HL-60 (cell line): ENCODE measurements around the gene ZBP1.

Experiments
- DNase-seq, 2 experiments: peaks; one replicate each; pipeline ENCODE4 v3.0.0-alpha.2; 2010 to 2020; ENCODE audit warnings: low read depth in 1 of 2, low spot score in 1 of 2
- H3K27ac ChIP-seq: fragments of 250-450 bp; sonication (Bioruptor Pico); replicated peaks from 2 replicates; pipeline ENCODE4 v1.5.1; 2020; ENCODE audit warnings: mild to moderate bottlenecking, moderate library complexity
- H3K27me3 ChIP-seq: fragments of 250-450 bp; sonication (Bioruptor Pico); 2 replicates; pipeline ENCODE4 v1.5.1; 2021; ENCODE audit warnings: mild to moderate bottlenecking, moderate library complexity; ENCODE audit not compliant: insufficient read depth, poor library complexity, severe bottlenecking
- H3K4me3 ChIP-seq: replicated peaks from 2 replicates; pipeline ENCODE4 v1.5.1; 2011; ENCODE audit warnings: mild to moderate bottlenecking, control low read depth, low read length; ENCODE audit not compliant: insufficient read depth
- CTCF ChIP-seq: IDR thresholded peaks from one replicate; pipeline ENCODE4 v1.5.1; 2011; ENCODE audit warnings: low read length, control low read depth, inconsistent platforms; ENCODE audit not compliant: insufficient read depth
- GABPA ChIP-seq: IDR thresholded peaks from 2 replicates; pipeline ENCODE4 v1.6.1; 2012; ENCODE audit warnings: low read depth
- POLR2AphosphoS5 ChIP-seq: IDR thresholded peaks from 2 replicates; pipeline ENCODE4 v1.6.1; 2012; ENCODE audit warnings: low read depth
- REST ChIP-seq: IDR thresholded peaks from 2 replicates; pipeline ENCODE4 v1.6.1; 2012; ENCODE audit warnings: low read depth; ENCODE audit not compliant: insufficient replicate concordance
- SPI1 ChIP-seq: IDR thresholded peaks from 2 replicates; pipeline ENCODE4 v1.6.1; 2012; ENCODE audit warnings: low read depth, mild to moderate bottlenecking, borderline replicate concordance

The ZBP1 gene

DNA sequence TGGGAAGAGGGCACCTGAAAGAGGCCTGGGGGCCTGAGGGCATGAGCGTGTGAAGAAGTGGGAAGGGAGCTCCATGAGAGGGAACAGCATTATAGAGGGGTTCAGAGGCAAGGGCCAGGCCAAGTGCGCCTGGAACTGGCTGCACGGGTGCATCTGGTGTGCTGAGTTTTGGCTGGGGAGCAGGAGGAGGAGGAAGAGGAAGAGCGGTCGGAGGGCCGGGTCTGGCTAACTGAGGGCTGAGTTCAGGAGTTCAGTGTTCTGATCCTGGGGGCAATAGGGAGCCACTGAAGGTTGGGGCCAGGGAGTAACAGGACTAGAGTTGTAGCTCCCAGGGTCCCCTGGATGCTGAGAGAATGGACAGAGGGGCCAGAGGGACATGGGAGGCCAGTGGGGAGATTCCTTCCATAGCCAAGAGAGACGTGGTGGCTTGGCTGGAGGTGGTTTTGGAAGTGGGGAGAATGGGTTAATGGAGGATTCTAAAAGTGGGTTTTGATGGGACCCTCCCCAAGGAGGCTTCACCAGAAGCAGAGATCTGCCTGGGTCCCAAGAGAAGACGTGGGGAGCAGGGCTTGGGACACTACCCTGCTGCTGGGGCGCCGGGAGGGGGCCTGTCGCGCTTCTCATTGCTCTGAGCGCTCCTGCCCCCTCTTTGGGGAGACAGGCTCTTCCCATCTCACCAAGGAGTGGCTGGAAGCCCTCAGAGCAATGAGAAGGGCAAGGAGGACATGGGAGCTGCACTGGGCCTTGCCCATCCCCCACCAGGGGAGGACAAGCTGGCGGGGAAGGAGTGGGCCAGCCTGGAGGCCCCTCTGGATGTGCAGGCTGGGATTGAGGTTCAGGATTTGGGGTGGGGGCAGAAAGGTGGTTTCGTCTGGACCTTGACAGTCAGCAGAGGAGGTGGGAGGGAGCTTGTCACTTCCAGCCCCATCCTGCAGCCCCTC, 28.7 kb downstream of the ZBP1 start:
- Histone ChIP-seq H3K27me3 (no peaks in the 10 kb centered on the region), H3K27ac (no peak overlapping the region), H3K4me3 (no peak overlapping the region)
- DNase-seq, result no peak
- no peak for TF ChIP-seq REST
- no peak for TF ChIP-seq CTCF
- no peak for TF ChIP-seq SPI1

GRCh38 chr20:57590485-57591288, 29.5 kb downstream of the ZBP1 start:
- Histone ChIP-seq H3K27ac (no peak overlapping the region), H3K4me3 (no peak overlapping the region), H3K27me3 (no peaks in the 10 kb centered on the region)
- TF ChIP-seq GABPA (no peak), CTCF (no peak), SPI1 (no peak), POLR2AphosphoS5 (no peak), REST (no peak)
- no peak for DNase-seq

GRCh38 chr20:57589728-57590484, 30.3 kb downstream of the ZBP1 start:
- no peak for TF ChIP-seq SPI1
- TF ChIP-seq CTCF, result no peak
- H3K27ac ChIP-seq, result no peak overlapping the region
- H3K27me3 ChIP-seq, result no peaks in the 10 kb centered on the region
- DNase-seq, result no peak
- no peak overlapping the region for H3K4me3 ChIP-seq
